ENCODE data around the gene CYB561. TPM values are rescaled to one million over a fixed set of nuclear protein-coding genes. Genes with fewer than 3 reads are reported as not detected.

CYB561 gene
- total RNA-seq, 5 donors from 2014 or later (not counting 1 experiment from before 2014, with no cell fraction given), result 15.5 to 64.1 (median 34.0) TPM

GRCh38 chr17:63399856-63400255, 46.2 kb downstream of the CYB561 start:
- no peak overlapping the region for H3K4me3 Mint-ChIP-seq
- Histone ChIP-seq H3K4me1 (ENCODE audit: control insufficient read depth in 1 of 2, extremely low read depth in 1 of 2, insufficient read depth in 2 of 2, low read length in 2 of 2) (no peaks in the 10 kb centered on the region), H3K27me3 (replicated peaks in 1 of 2; ENCODE audit: control insufficient read depth in 2 of 2, extremely low read depth in 1 of 2, insufficient read depth in 2 of 2, low read length in 1 of 2) (no peaks in the 10 kb centered on the region), H3K36me3 (ENCODE audit: control insufficient read depth in 2 of 2, extremely low read depth in 1 of 2, insufficient read depth in 1 of 2, low read length in 1 of 2) (peaks cover 2 to 16% of the 10 kb centered on the region in 2 donors), H3K4me3 (ENCODE audit: control insufficient read depth in 1 of 2, extremely low read depth in 1 of 2, low read length in 1 of 2) (no peak overlapping the region), H3K27ac (ENCODE audit: low read length) (no peak overlapping the region), H3K9me3 (no peaks in the 10 kb centered on the region)
- H3K36me3 Mint-ChIP-seq, result peaks cover 27% of the 10 kb centered on the region
- H3K27me3 Mint-ChIP-seq, result no peaks in the 10 kb centered on the region
- ChIA-PET POLR2A (no interaction called here), CTCF (no interaction called here)
- no peak for DNase-seq
- H3K4me1 Mint-ChIP-seq, result peaks cover 0 to 7% (median 0%) of the 10 kb centered on the region in 3 donors
- WGBS (ENCODE audit: insufficient coverage), result 100% methylated on average over 1 of the region's 4 CpGs
- no peak overlapping the region for H3K27ac Mint-ChIP-seq
- H3K9me3 Mint-ChIP-seq, result no peaks in the 10 kb centered on the region
- ATAC-seq (replicated peaks in 1 of 4), result no peak

GRCh38 chr17:63399316-63399715, 46.8 kb downstream of the CYB561 start:
- POLR2A ChIA-PET, result no interaction called here
- Histone ChIP-seq H3K36me3 (ENCODE audit: control insufficient read depth in 2 of 2, extremely low read depth in 1 of 2, insufficient read depth in 1 of 2, low read length in 1 of 2) (peaks cover 2 to 16% of the 10 kb centered on the region in 2 donors), H3K27me3 (replicated peaks in 1 of 2; ENCODE audit: control insufficient read depth in 2 of 2, extremely low read depth in 1 of 2, insufficient read depth in 2 of 2, low read length in 1 of 2) (no peaks in the 10 kb centered on the region), H3K9me3 (no peaks in the 10 kb centered on the region), H3K27ac (ENCODE audit: low read length) (no peak overlapping the region), H3K4me3 (ENCODE audit: control insufficient read depth in 1 of 2, extremely low read depth in 1 of 2, low read length in 1 of 2) (no peak overlapping the region), H3K4me1 (ENCODE audit: control insufficient read depth in 1 of 2, extremely low read depth in 1 of 2, insufficient read depth in 2 of 2, low read length in 2 of 2) (no peaks in the 10 kb centered on the region)
- H3K27ac Mint-ChIP-seq, result no peak overlapping the region
- CTCF ChIA-PET, result no interaction called here
- 70% methylated on average over 2 of the region's 3 CpGs for WGBS (ENCODE audit: insufficient coverage)
- no peaks in the 10 kb centered on the region for H3K9me3 Mint-ChIP-seq
- H3K27me3 Mint-ChIP-seq, result no peaks in the 10 kb centered on the region
- H3K4me1 Mint-ChIP-seq, result peaks cover 0 to 7% (median 0%) of the 10 kb centered on the region in 3 donors
- peaks cover 30% of the 10 kb centered on the region for H3K36me3 Mint-ChIP-seq
- no peak overlapping the region for H3K4me3 Mint-ChIP-seq
- DNase-seq (no peak), ATAC-seq (replicated peaks in 1 of 4) (no peak)

GRCh38 chr17:63398680-63399079, 47.4 kb downstream of the CYB561 start:
- no peak for ATAC-seq (replicated peaks in 1 of 4)
- no peaks in the 10 kb centered on the region for H3K9me3 ChIP-seq
- no peak overlapping the region for H3K27ac ChIP-seq (ENCODE audit: low read length)
- Mint-ChIP-seq H3K36me3 (peaks cover 34% of the 10 kb centered on the region), H3K27ac (no peak overlapping the region), H3K27me3 (no peaks in the 10 kb centered on the region), H3K4me1 (peaks cover 0 to 7% (median 0%) of the 10 kb centered on the region in 3 donors), H3K4me3 (no peak overlapping the region), H3K9me3 (no peaks in the 10 kb centered on the region)
- H3K4me1 ChIP-seq (ENCODE audit: control insufficient read depth in 1 of 2, extremely low read depth in 1 of 2, insufficient read depth in 2 of 2, low read length in 2 of 2), result no peaks in the 10 kb centered on the region
- peaks cover 2 to 16% of the 10 kb centered on the region in 2 donors for H3K36me3 ChIP-seq (ENCODE audit: control insufficient read depth in 2 of 2, extremely low read depth in 1 of 2, insufficient read depth in 1 of 2, low read length in 1 of 2)
- CTCF ChIA-PET, result no interaction called here
- POLR2A ChIA-PET, result no interaction called here
- no CpG with 5 or more reads among the region's 4 CpGs for WGBS (ENCODE audit: insufficient coverage)
- H3K27me3 ChIP-seq (replicated peaks in 1 of 2; ENCODE audit: control insufficient read depth in 2 of 2, extremely low read depth in 1 of 2, insufficient read depth in 2 of 2, low read length in 1 of 2), result no peaks in the 10 kb centered on the region
- DNase-seq, result no peak
- no peak overlapping the region for H3K4me3 ChIP-seq (ENCODE audit: control insufficient read depth in 1 of 2, extremely low read depth in 1 of 2, low read length in 1 of 2)

- WGBS (ENCODE audit: insufficient coverage), result 59% methylated on average over 4 of the region's 6 CpGs
- no peaks in the 10 kb centered on the region for H3K9me3 ChIP-seq
- no peak overlapping the region for H3K4me3 Mint-ChIP-seq
- no peak overlapping the region for H3K27ac ChIP-seq (ENCODE audit: low read length)
- peaks cover 0 to 7% (median 0%) of the 10 kb centered on the region in 3 donors for H3K4me1 Mint-ChIP-seq
- no peak overlapping the region for H3K4me3 ChIP-seq (ENCODE audit: control insufficient read depth in 1 of 2, extremely low read depth in 1 of 2, low read length in 1 of 2)
- CTCF ChIA-PET, result no interaction called here
- no peaks in the 10 kb centered on the region for H3K27me3 Mint-ChIP-seq
- ATAC-seq (replicated peaks in 1 of 4) (no peak), DNase-seq (no peak)
- POLR2A ChIA-PET, result no interaction called here
- H3K9me3 Mint-ChIP-seq, result no peaks in the 10 kb centered on the region
- H3K4me1 ChIP-seq (ENCODE audit: control insufficient read depth in 1 of 2, extremely low read depth in 1 of 2, insufficient read depth in 2 of 2, low read length in 2 of 2), result no peaks in the 10 kb centered on the region
- no peak overlapping the region for H3K27ac Mint-ChIP-seq
- H3K36me3 Mint-ChIP-seq, result peaks cover 37% of the 10 kb centered on the region
- no peaks in the 10 kb centered on the region for H3K27me3 ChIP-seq (replicated peaks in 1 of 2; ENCODE audit: control insufficient read depth in 2 of 2, extremely low read depth in 1 of 2, insufficient read depth in 2 of 2, low read length in 1 of 2)
- peaks cover 2 to 9% of the 10 kb centered on the region in 2 donors for H3K36me3 ChIP-seq (ENCODE audit: control insufficient read depth in 2 of 2, extremely low read depth in 1 of 2, insufficient read depth in 1 of 2, low read length in 1 of 2)
Observed at GRCh38 chr17:63395075-63395805, 50.9 kb downstream of the CYB561 start.

GRCh38 chr17:63390090-63390489, 56.0 kb downstream of the CYB561 start:
- Histone ChIP-seq H3K27me3 (replicated peaks in 1 of 2; ENCODE audit: control insufficient read depth in 2 of 2, extremely low read depth in 1 of 2, insufficient read depth in 2 of 2, low read length in 1 of 2) (no peaks in the 10 kb centered on the region), H3K4me1 (ENCODE audit: control insufficient read depth in 1 of 2, extremely low read depth in 1 of 2, insufficient read depth in 2 of 2, low read length in 2 of 2) (no peaks in the 10 kb centered on the region), H3K27ac (ENCODE audit: low read length) (no peak overlapping the region), H3K4me3 (ENCODE audit: control insufficient read depth in 1 of 2, extremely low read depth in 1 of 2, low read length in 1 of 2) (no peak overlapping the region), H3K9me3 (no peaks in the 10 kb centered on the region), H3K36me3 (ENCODE audit: control insufficient read depth in 2 of 2, extremely low read depth in 1 of 2, insufficient read depth in 1 of 2, low read length in 1 of 2) (no peaks in the 10 kb centered on the region)
- 91% methylated on average over 4 of the region's 5 CpGs for WGBS (ENCODE audit: insufficient coverage)
- H3K9me3 Mint-ChIP-seq, result no peaks in the 10 kb centered on the region
- no peak overlapping the region for H3K4me3 Mint-ChIP-seq
- no peaks in the 10 kb centered on the region for H3K27me3 Mint-ChIP-seq
- no peak for DNase-seq
- ChIA-PET POLR2A (no interaction called here), CTCF (no interaction called here)
- H3K27ac Mint-ChIP-seq, result no peak overlapping the region
- H3K4me1 Mint-ChIP-seq, result no peaks in the 10 kb centered on the region
- peaks cover 32% of the 10 kb centered on the region for H3K36me3 Mint-ChIP-seq
- no peak for ATAC-seq (replicated peaks in 1 of 4)

- WGBS (ENCODE audit: insufficient coverage), result 86% methylated on average over 2 of the region's 4 CpGs
- H3K27ac Mint-ChIP-seq, result no peak overlapping the region
- Histone ChIP-seq H3K27me3 (replicated peaks in 1 of 2; ENCODE audit: control insufficient read depth in 2 of 2, extremely low read depth in 1 of 2, insufficient read depth in 2 of 2, low read length in 1 of 2) (no peaks in the 10 kb centered on the region), H3K36me3 (ENCODE audit: control insufficient read depth in 2 of 2, extremely low read depth in 1 of 2, insufficient read depth in 1 of 2, low read length in 1 of 2) (no peaks in the 10 kb centered on the region), H3K4me3 (ENCODE audit: control insufficient read depth in 1 of 2, extremely low read depth in 1 of 2, low read length in 1 of 2) (no peak overlapping the region), H3K27ac (ENCODE audit: low read length) (no peak overlapping the region), H3K9me3 (no peaks in the 10 kb centered on the region), H3K4me1 (ENCODE audit: control insufficient read depth in 1 of 2, extremely low read depth in 1 of 2, insufficient read depth in 2 of 2, low read length in 2 of 2) (no peaks in the 10 kb centered on the region)
- peaks cover 29% of the 10 kb centered on the region for H3K36me3 Mint-ChIP-seq
- no peaks in the 10 kb centered on the region for H3K4me1 Mint-ChIP-seq
- H3K9me3 Mint-ChIP-seq, result no peaks in the 10 kb centered on the region
- POLR2A ChIA-PET, result interaction anchor here in 1 of 2 donors (0.6 kb wide), 1 partner anchor 276 kb away, joined by 3 read pairs; no protein-coding TSS in a partner anchor
- ATAC-seq (replicated peaks in 1 of 4), result no peak
- H3K4me3 Mint-ChIP-seq, result no peak overlapping the region
- DNase-seq, result no peak
- CTCF ChIA-PET, result no interaction called here
- H3K27me3 Mint-ChIP-seq, result no peaks in the 10 kb centered on the region
Observed at GRCh38 chr17:63387656-63388340, 58.3 kb downstream of the CYB561 start.

All from T-cell (primary cell).